Tibial artery (tissue), 4 donors: ENCODE measurements around the gene TFIP11.

Experiments used
- DNase-seq, 2 donors: peaks; one replicate each; pipeline ENCODE4 v3.0.0-alpha.2; 2019
- H3K27ac ChIP-seq, 2 donors: fragments of 200-600 bp; sonication (generic) in 1 of 2; 1 replicate in 1 of 2; 2 replicates in 1 of 2; pipeline ENCODE4 v1.5.1; 2018 to 2019; ENCODE audit warnings: mild to moderate bottlenecking in 1 of 2
- H3K27me3 ChIP-seq, 2 donors: fragments of 200-600 bp; sonication (generic) in 1 of 2; one replicate each; pipeline versions ENCODE4 v1.5.1 to v1.6.0; 2016 to 2019
- H3K36me3 ChIP-seq, 3 donors: fragments of 200-600 bp; sonication (generic) in 2 of 3; one replicate each; pipeline ENCODE4 v1.5.1; 2016 to 2019; ENCODE audit warnings: mild to moderate bottlenecking in 2 of 3
- H3K4me1 ChIP-seq, 4 donors: fragments of 200-600 bp; sonication (generic) in 2 of 4; 1 replicate in 3 of 4; 2 replicates in 1 of 4; pipeline ENCODE4 v1.5.1; 2016 to 2019
- H3K4me3 ChIP-seq, 2 donors: fragments of 200-600 bp; sonication (generic) in 1 of 2; 1 replicate in 1 of 2; 2 replicates in 1 of 2; pipeline ENCODE4 v1.5.1; 2018 to 2019; ENCODE audit warnings: mild to moderate bottlenecking in 2 of 2
- H3K9me3 ChIP-seq, 3 donors: fragments of 200-600 bp; sonication (generic) in 1 of 3; one replicate each; pipeline ENCODE4 v1.5.1; 2016 to 2019
- intact Hi-C: fragments of 100-400 bp; cut with DNase I; formaldehyde crosslinking; loops from one replicate; pipeline ENCODE4 v1.15.0; 2023; ENCODE audit warnings: low total_unique reads
- TF ChIP-seq, protein P1 (sequence below), 2 experiments: fragments of 200-600 bp in 1 of 2; fragments of 450-650 bp in 1 of 2; IDR thresholded peaks; one replicate each; pipeline ENCODE4 v1.5.1; 2017 to 2019; ENCODE audit warnings: antibody characterized with exemption in 2 of 2, mild to moderate bottlenecking in 1 of 2, moderate library complexity in 1 of 2

TFIP11 gene

DNA sequence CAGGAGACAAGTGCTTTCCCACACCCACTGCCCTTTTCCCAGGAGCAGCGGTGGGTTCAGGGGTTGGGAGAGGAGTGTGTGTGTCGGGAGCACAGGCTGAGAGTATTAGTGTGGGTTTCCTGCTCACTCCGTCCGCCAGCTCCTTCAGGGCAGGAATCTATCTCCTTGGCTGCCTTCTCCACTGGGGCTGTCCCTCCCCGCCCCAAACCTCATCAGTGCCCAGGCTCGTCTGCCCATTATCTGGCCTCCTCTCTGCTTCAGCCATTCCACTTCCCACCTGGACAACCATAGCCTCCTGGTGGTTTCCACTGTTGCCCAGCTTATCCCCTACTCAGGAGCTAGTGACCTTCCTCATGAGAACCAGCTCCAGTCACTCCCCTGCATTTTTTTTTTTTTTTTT is 63.3 kb downstream of the TFIP11 start:
- Histone ChIP-seq H3K4me3 (no peak overlapping the region), H3K27me3 (no peaks in the 10 kb centered on the region), H3K4me1 (no peaks in the 10 kb centered on the region), H3K27ac (no peak overlapping the region), H3K9me3 (no peaks in the 10 kb centered on the region), H3K36me3 (peaks cover 30 to 45% (median 43%) of the 10 kb centered on the region in 3 donors)
- TF ChIP-seq, protein P1, sequence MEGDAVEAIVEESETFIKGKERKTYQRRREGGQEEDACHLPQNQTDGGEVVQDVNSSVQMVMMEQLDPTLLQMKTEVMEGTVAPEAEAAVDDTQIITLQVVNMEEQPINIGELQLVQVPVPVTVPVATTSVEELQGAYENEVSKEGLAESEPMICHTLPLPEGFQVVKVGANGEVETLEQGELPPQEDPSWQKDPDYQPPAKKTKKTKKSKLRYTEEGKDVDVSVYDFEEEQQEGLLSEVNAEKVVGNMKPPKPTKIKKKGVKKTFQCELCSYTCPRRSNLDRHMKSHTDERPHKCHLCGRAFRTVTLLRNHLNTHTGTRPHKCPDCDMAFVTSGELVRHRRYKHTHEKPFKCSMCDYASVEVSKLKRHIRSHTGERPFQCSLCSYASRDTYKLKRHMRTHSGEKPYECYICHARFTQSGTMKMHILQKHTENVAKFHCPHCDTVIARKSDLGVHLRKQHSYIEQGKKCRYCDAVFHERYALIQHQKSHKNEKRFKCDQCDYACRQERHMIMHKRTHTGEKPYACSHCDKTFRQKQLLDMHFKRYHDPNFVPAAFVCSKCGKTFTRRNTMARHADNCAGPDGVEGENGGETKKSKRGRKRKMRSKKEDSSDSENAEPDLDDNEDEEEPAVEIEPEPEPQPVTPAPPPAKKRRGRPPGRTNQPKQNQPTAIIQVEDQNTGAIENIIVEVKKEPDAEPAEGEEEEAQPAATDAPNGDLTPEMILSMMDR (IDR thresholded peaks at IDR 0.05), result no peak
- intact Hi-C loops, result no loop called here
- DNase-seq, result peak in 1 of 2 donors; percentile 35

DNA sequence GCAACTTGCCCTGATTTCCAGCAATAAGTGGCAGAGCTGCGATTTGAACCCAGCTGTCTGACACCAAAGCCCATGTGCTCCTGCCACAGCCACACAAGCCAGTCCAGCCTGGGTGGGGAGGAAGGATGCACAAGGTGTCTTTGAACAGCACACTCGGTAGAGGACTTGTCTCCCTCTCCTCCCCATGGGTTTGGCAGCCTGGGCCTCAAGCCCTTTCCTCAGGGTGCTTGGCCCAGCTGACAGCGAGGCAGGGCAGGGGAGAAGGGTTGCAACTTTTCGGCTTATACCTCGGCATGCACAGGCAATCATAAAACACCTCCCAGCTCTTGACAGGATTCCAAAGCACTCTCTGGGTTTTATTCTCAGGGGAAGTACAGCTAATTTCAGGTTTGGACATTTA is 63.9 kb downstream of the TFIP11 start:
- TF ChIP-seq, protein P1 (IDR thresholded peaks at IDR 0.05), result no peak
- peak in 1 of 2 donors; percentile 28 for DNase-seq
- Histone ChIP-seq H3K27me3 (no peaks in the 10 kb centered on the region), H3K9me3 (no peaks in the 10 kb centered on the region), H3K4me1 (no peaks in the 10 kb centered on the region), H3K36me3 (peaks cover 24 to 39% (median 37%) of the 10 kb centered on the region in 3 donors), H3K4me3 (no peak overlapping the region), H3K27ac (no peak overlapping the region)
- intact Hi-C loops, result no loop called here

DNA sequence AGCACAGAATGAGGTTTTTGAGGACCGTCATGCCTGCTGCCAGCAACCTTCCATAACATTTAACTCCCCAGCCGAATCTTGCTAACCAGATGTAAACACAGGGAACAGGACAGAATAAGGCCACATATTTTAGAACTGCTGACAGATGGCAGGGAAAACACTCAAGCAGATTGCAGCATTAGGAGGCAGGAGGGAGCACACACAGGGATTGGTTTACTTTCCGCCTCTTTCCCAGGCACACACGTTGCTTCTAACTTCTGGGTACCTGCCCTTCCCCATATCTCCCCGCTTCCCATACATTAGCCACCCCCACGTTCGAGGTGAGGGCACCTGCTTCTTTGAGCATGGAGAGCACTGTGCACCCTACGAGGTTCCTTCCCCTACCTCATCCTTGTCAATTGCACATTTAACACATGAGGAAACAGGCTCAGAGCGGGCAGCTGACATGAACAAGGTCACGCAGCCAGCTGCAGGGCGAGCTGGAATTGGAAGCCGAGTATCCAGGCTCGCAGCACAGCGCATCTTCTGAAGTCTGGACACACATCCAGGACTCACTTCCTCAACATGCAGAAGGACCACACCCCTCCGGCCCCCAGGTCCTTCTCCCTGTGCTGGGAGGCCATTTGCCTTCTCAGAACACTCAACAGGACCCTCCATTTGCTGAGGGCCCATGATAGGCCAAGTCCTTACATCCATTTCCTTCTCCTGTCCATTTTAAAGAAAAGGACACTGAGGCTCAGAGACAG is 64.5 kb downstream of the TFIP11 start:
- Histone ChIP-seq H3K27me3 (no peaks in the 10 kb centered on the region), H3K27ac (no peak overlapping the region), H3K9me3 (no peaks in the 10 kb centered on the region), H3K4me3 (no peak overlapping the region), H3K36me3 (peaks cover 20 to 33% (median 31%) of the 10 kb centered on the region in 3 donors), H3K4me1 (no peaks in the 10 kb centered on the region)
- TF ChIP-seq, protein P1 (IDR thresholded peaks at IDR 0.05), result no peak
- peak in 1 of 2 donors; percentile 41 for DNase-seq
- intact Hi-C loops, result no loop called here

DNA sequence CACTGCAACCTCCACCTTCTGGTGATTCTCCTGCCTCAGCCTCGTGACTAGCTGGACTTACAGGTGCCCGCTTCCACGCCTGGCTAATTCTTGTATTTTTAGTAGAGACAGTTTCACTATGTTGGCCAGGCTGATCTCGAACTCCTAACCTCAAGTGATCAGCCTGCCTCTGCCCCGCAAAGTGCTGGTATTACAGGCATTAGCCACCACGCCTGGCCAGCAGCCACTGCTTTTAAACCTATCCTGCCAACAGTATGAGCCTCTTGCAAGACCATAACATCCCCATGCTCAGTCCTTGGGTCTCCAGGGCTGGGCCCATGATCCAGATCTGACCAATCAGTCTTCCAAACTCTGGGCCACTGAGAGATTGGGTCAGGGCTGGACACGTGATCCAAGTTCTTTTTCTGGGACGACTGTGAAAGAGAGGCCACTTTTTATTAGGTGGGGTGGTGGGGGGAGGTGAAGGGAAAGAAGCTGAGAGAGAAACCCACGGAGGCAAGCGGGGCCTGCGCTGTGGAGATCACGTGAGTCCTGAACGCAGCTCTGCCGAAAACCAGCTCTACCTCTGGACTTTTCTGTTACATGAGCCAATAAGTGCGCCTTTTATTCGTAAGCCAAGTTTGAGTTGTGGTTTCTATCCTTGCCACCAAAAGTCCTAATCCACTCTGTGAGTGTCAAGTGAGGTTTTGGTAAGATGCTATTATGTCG is 65.3 kb downstream of the TFIP11 start:
- DNase-seq, result peak in 1 of 2 donors; percentile 28
- H3K4me3 ChIP-seq, result no peak overlapping the region
- TF ChIP-seq, protein P1 (IDR thresholded peaks at IDR 0.05), result no peak
- no peaks in the 10 kb centered on the region for H3K4me1 ChIP-seq
- H3K27me3 ChIP-seq, result no peaks in the 10 kb centered on the region
- H3K9me3 ChIP-seq, result no peaks in the 10 kb centered on the region
- intact Hi-C loops, result no loop called here
- no peak overlapping the region for H3K27ac ChIP-seq
- H3K36me3 ChIP-seq, result peaks cover 12 to 25% (median 23%) of the 10 kb centered on the region in 3 donors

GRCh38 chr22:26445577-26446275 is 66.5 kb downstream of the TFIP11 start:
- TF ChIP-seq, protein P1 (IDR thresholded peaks at IDR 0.05), result no peak
- H3K27me3 ChIP-seq, result no peaks in the 10 kb centered on the region
- H3K36me3 ChIP-seq, result peaks cover under 1 to 13% (median 12%) of the 10 kb centered on the region in 3 donors
- intact Hi-C loops, result no loop called here
- DNase-seq, result peak in 1 of 2 donors; percentile 35
- no peak overlapping the region for H3K4me3 ChIP-seq
- H3K9me3 ChIP-seq, result no peaks in the 10 kb centered on the region
- no peak overlapping the region for H3K27ac ChIP-seq
- H3K4me1 ChIP-seq, result no peaks in the 10 kb centered on the region
